ENCODE data around the gene CFD. TPM values are rescaled to one million over a fixed set of nuclear protein-coding genes. Genes with fewer than 3 reads are reported as not detected.

The CFD gene
- polyA plus RNA-seq, 1 donor from 2014 or later: 5.3 TPM

- no peak overlapping the region for H2AFZ ChIP-seq (ENCODE audit: low read depth, low read length)
- TF ChIP-seq EZH2 (IDR thresholded peaks at IDR 0.05; ENCODE audit: borderline replicate concordance, insufficient read depth, low read length, poor library complexity, severe bottlenecking): no peak
- no peak for TF ChIP-seq SMC3 (conservative IDR thresholded peaks at IDR 0.05; ENCODE audit: poor library complexity)
- TF ChIP-seq, protein P1, sequence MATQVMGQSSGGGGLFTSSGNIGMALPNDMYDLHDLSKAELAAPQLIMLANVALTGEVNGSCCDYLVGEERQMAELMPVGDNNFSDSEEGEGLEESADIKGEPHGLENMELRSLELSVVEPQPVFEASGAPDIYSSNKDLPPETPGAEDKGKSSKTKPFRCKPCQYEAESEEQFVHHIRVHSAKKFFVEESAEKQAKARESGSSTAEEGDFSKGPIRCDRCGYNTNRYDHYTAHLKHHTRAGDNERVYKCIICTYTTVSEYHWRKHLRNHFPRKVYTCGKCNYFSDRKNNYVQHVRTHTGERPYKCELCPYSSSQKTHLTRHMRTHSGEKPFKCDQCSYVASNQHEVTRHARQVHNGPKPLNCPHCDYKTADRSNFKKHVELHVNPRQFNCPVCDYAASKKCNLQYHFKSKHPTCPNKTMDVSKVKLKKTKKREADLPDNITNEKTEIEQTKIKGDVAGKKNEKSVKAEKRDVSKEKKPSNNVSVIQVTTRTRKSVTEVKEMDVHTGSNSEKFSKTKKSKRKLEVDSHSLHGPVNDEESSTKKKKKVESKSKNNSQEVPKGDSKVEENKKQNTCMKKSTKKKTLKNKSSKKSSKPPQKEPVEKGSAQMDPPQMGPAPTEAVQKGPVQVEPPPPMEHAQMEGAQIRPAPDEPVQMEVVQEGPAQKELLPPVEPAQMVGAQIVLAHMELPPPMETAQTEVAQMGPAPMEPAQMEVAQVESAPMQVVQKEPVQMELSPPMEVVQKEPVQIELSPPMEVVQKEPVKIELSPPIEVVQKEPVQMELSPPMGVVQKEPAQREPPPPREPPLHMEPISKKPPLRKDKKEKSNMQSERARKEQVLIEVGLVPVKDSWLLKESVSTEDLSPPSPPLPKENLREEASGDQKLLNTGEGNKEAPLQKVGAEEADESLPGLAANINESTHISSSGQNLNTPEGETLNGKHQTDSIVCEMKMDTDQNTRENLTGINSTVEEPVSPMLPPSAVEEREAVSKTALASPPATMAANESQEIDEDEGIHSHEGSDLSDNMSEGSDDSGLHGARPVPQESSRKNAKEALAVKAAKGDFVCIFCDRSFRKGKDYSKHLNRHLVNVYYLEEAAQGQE (IDR thresholded peaks at IDR 0.05; ENCODE audit: borderline replicate concordance): no peak
- TF ChIP-seq POLR2AphosphoS5 (IDR thresholded peaks at IDR 0.05): no peak
- no peak for TF ChIP-seq CTCF (IDR thresholded peaks at IDR 0.05; ENCODE audit: poor library complexity, severe bottlenecking)
- no peak for TF ChIP-seq RAD21 (conservative IDR thresholded peaks at IDR 0.05)
- TF ChIP-seq EP300 (conservative IDR thresholded peaks at IDR 0.05; ENCODE audit: poor library complexity, severe bottlenecking): no peak
- no peak for TF ChIP-seq MXI1 (conservative IDR thresholded peaks at IDR 0.05; ENCODE audit: poor library complexity, severe bottlenecking)
- no peak for TF ChIP-seq TAF1 (IDR thresholded peaks at IDR 0.05; ENCODE audit: low read depth)
- no peaks in the 10 kb centered on the region for H4K20me1 ChIP-seq (ENCODE audit: insufficient read depth)
- H3F3A ChIP-seq (ENCODE audit: insufficient read depth, low read length, poor library complexity, severe bottlenecking): no peaks in the 10 kb centered on the region
- H3K27ac ChIP-seq (ENCODE audit: low read length): no peak overlapping the region
- H3K9me3 ChIP-seq (ENCODE audit: low read length): no peaks in the 10 kb centered on the region
- H3K4me2 ChIP-seq (ENCODE audit: low read length): no peak overlapping the region
- H3K79me2 ChIP-seq (replicated peaks; ENCODE audit: insufficient read depth, low read length): peaks cover 6% of the 10 kb centered on the region
- no peaks in the 10 kb centered on the region for H3K27me3 ChIP-seq (ENCODE audit: insufficient read depth, low read depth, low read length)
- H3K9ac ChIP-seq (ENCODE audit: low read length): no peak overlapping the region
- H3K36me3 ChIP-seq (ENCODE audit: insufficient read depth, low read length): no peaks in the 10 kb centered on the region
- H3K9me2 ChIP-seq (ENCODE audit: insufficient read depth, low read length): no peaks in the 10 kb centered on the region
- H3K4me3 ChIP-seq (ENCODE audit: low read length): no peak overlapping the region
Observed at GRCh38 chr19:827314-827709, 32.2 kb upstream of the CFD start.

- Histone ChIP-seq H3F3A (ENCODE audit: insufficient read depth, low read length, poor library complexity, severe bottlenecking) (no peaks in the 10 kb centered on the region), H2AFZ (ENCODE audit: low read depth, low read length) (no peak within 1 kb of the TSS), H3K36me3 (ENCODE audit: insufficient read depth, low read length) (no peaks in the 10 kb centered on the region), H3K4me2 (ENCODE audit: low read length) (no peak within 1 kb of the TSS), H4K20me1 (ENCODE audit: insufficient read depth) (no peaks in the 10 kb centered on the region), H3K27ac (ENCODE audit: low read length) (no peak within 1 kb of the TSS), H3K27me3 (ENCODE audit: insufficient read depth, low read depth, low read length) (no peaks in the 10 kb centered on the region), H3K9ac (ENCODE audit: low read length) (no peak within 1 kb of the TSS), H3K4me3 (ENCODE audit: low read length) (no peak within 1 kb of the TSS), H3K9me2 (ENCODE audit: insufficient read depth, low read length) (no peaks in the 10 kb centered on the region), H3K79me2 (replicated peaks; ENCODE audit: insufficient read depth, low read length) (peaks cover 1% of the 10 kb centered on the region), H3K9me3 (ENCODE audit: low read length) (no peaks in the 10 kb centered on the region)
- TF ChIP-seq CTCF (IDR thresholded peaks at IDR 0.05; ENCODE audit: poor library complexity, severe bottlenecking) (no peak), POLR2AphosphoS5 (IDR thresholded peaks at IDR 0.05) (no peak), MXI1 (conservative IDR thresholded peaks at IDR 0.05; ENCODE audit: poor library complexity, severe bottlenecking) (no peak), SMC3 (conservative IDR thresholded peaks at IDR 0.05; ENCODE audit: poor library complexity) (no peak), EP300 (conservative IDR thresholded peaks at IDR 0.05; ENCODE audit: poor library complexity, severe bottlenecking) (no peak), EZH2 (IDR thresholded peaks at IDR 0.05; ENCODE audit: borderline replicate concordance, insufficient read depth, low read length, poor library complexity, severe bottlenecking) (no peak), TAF1 (IDR thresholded peaks at IDR 0.05; ENCODE audit: low read depth) (no peak), RAD21 (conservative IDR thresholded peaks at IDR 0.05) (no peak)
- TF ChIP-seq, protein P1 (IDR thresholded peaks at IDR 0.05; ENCODE audit: borderline replicate concordance): no peak
Observed at GRCh38 chr19:827710-828321, 31.6 kb upstream of the CFD start, which contains the start of gene AZU1. AZU1 (plus strand) TSS chr19:827837; CDS start chr19:827847, 10 bp downstream.
